Transverse colon (tissue), 4 donors: ENCODE results near the gene OAT. TPM values are rescaled to one million over a fixed set of nuclear protein-coding genes. Genes with fewer than 3 reads are reported as not detected.
A peak's percentile ranks its signal among the peaks of the same experiment; 100 is the strongest.
"Not testable (repeated sequence)": the region's sequence is repeated elsewhere in the genome, so short reads cannot be mapped to it uniquely, and the experiment has no call there.

Source experiments
- DNase-seq: peaks from one replicate; pipeline ENCODE4 v3.0.0-alpha.2; 2019
- H3K27ac ChIP-seq, 4 donors: fragments of 200-600 bp; sonication (generic); 2 replicates each; pipeline ENCODE4 v1.5.1; 2016 to 2018; ENCODE audit warnings: inconsistent platforms in 4 of 4
- H3K27me3 ChIP-seq: fragments of 200-600 bp; sonication (generic); 2 replicates; pipeline ENCODE4 v1.5.1; 2017; ENCODE audit warnings: inconsistent platforms
- H3K36me3 ChIP-seq, 4 donors: fragments of 200-600 bp; sonication (generic); 2 replicates each; pipeline ENCODE4 v1.5.1; 2017 to 2019; ENCODE audit warnings: inconsistent platforms in 4 of 4
- H3K4me1 ChIP-seq, 4 donors: fragments of 200-600 bp; sonication (generic); 2 replicates each; pipeline ENCODE4 v1.5.1; 2017 to 2020; ENCODE audit warnings: inconsistent platforms in 4 of 4
- H3K4me3 ChIP-seq, 4 donors: fragments of 200-600 bp; sonication (generic); 1 replicate in 1 of 4; 2 replicates in 3 of 4; pipeline versions ENCODE4 v1.5.1 to v1.6.1; 2017 to 2019; ENCODE audit warnings: inconsistent platforms in 4 of 4
- H3K9me3 ChIP-seq, 2 donors: fragments of 200-600 bp; sonication (generic); 2 replicates each; pipeline ENCODE4 v1.5.1; 2017 to 2019; ENCODE audit warnings: inconsistent platforms in 2 of 2
- CTCF ChIP-seq, 5 experiments: fragments of 200-600 bp in 3 of 5; fragments of 450-650 bp in 2 of 5; sonication (generic) in 3 of 5; IDR thresholded peaks; 1 replicate in 2 of 5; 2 replicates in 3 of 5; pipeline ENCODE4 v1.5.1; 2016 to 2017; ENCODE audit warnings: antibody characterized with exemption in 5 of 5, inconsistent platforms in 3 of 5, mild to moderate bottlenecking in 2 of 5, moderate library complexity in 1 of 5
- EP300 ChIP-seq: sonication (generic); formaldehyde crosslinking; IDR thresholded peaks from one replicate; pipeline ENCODE4 v1.6.1; 2017; ENCODE audit warnings: antibody characterized with exemption, low read depth
- POLR2A ChIP-seq: fragments of 450-650 bp; IDR thresholded peaks from one replicate; pipeline ENCODE4 v1.6.1; 2016; ENCODE audit warnings: antibody characterized with exemption, mild to moderate bottlenecking, moderate library complexity
- POLR2AphosphoS5 ChIP-seq, 3 donors: sonication (generic); formaldehyde crosslinking; IDR thresholded peaks; one replicate each; pipeline ENCODE4 v1.6.1; 2016; ENCODE audit warnings: antibody characterized with exemption in 3 of 3
- WGBS, 2 donors: methylation state at CpG; one replicate each; pipeline ENCODE4 v1.1.5; 2018; ENCODE audit warnings: low coverage in 1 of 2; 5-methylcytosine and 5-hydroxymethylcytosine counted together
- in situ Hi-C, 4 donors: fragments of 200-750 bp; cut with MboI; loops; one replicate each; pipeline versions ENCODE4 v1.15.0 to v1.15.1; 2017; ENCODE audit warnings: low sequenced_read_pairs in 3 of 4, low pct_ligation_motif_present in 1 of 4, low pct_unique_long_range_greater_than_20kb in 1 of 4
- intact Hi-C: fragments of 100-400 bp; cut with DNase I; formaldehyde crosslinking; loops from one replicate; pipeline ENCODE4 v1.15.1; 2023; ENCODE audit warnings: low total_unique reads
- total RNA-seq, 4 donors: library from RNA; depleted of rRNA; stranded (reverse); fragments of >200 nt; gene quantifications; one replicate each; pipeline ENCODE4 v1.1.0, GENCODE V29; 2016

Gene OAT
- total RNA-seq, 4 donors from 2014 or later: 22.1 to 89.3 (median 60.9) TPM

DNA sequence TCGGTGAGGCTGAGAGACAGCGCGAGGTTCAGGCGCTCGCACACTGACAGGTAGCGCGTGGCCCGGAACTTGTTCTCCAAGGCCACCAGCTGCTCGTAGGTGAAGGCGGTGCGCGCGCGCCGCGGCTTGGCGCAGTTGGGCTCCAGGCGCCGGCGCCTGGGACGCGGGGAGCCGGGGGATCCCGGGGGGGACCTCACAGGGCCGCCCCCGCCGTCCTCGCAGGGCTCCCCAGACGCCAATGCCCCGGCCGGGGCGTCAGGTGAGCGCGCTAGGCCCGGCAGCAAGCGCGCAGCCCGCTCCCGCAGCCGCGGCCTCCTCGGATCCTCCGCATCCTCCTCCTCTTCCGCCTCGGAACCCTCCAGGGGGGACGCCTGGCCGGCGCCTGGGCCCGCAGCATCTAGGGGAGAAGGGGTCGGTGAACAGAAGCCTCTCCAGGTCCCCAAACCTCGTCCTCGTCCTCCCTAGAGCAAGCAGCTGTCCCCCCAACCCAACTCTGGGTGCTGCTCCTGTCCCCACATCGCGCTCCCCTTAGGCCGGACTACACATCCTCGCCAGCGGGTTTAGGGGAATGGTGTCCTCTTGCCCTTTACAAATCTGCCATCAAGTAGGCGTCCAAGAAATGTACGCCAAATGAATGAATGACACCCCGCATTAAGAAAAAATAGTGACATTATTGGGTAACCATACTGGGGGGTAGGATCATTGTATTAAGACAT is 29.2 kb upstream of the OAT start:
- H3K27me3 ChIP-seq: peaks cover 100% of the 10 kb centered on the region
- H3K4me1 ChIP-seq: peaks cover 11 to 34% (median 24%) of the 10 kb centered on the region in 4 donors

DNA sequence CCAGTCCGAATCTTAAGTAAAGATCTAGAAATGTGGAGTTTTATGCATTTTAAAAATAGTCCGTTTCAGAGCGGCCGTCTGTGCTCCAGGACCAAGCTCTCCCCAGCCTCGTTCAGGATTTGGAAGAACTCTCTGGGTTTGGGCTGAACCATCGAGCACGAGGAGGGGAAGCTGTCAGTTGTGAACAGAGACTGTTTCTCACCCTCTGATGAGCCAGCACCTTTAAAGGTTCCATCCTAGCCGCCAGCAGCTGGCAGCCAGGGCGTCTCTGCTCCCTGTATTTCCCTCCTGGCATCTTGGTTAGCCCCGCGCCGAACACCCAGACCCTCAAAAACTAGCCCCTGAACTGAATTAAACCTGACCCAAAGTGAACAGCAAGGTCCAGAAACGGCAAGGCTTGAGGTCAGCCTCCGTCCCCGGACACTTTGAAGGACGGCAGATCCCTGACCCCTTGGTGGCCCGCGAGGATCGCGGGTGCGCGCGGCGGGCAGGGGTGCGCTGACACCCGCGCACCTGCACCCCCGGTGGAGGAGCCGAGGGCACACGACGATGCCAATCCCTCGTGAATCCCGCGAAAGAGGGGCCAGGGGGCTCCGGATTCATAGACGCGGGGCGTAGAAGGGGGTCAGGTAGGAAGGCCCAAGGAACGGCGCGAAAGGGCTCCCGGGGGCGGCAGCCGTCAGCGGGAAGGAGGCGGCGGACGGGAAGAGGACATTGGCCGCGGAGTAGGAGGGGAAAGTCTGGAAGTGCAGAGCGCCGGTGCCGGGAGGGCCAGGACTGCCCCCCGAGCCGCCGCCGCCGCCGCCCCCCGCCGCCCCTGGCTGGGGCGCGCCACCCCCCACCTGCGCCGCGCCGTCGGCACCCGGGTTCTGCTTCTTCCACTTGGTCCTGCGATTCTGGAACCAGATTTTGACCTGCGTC is 28.4 kb upstream of the OAT start:
- intact Hi-C loops: no loop called here
- DNase-seq: no peak
- Histone ChIP-seq H3K4me3 (peak overlapping the region in 2 of 4 donors; percentile 12 to 34), H3K27me3 (peaks cover 96% of the 10 kb centered on the region), H3K4me1 (peaks cover 11 to 34% (median 24%) of the 10 kb centered on the region in 4 donors), H3K36me3 (no peaks in the 10 kb centered on the region), H3K27ac (no peak overlapping the region), H3K9me3 (no peaks in the 10 kb centered on the region)
- TF ChIP-seq POLR2A: no peak
- no peak for TF ChIP-seq CTCF (IDR thresholded peaks at IDR 0.05)
- TF ChIP-seq POLR2AphosphoS5 (IDR thresholded peaks at IDR 0.05): no peak
- TF ChIP-seq EP300: no peak
- 26 to 73% methylated on average over 4 to 59 of the region's 71 CpGs for WGBS, 2 donors
- in situ Hi-C loops: no loop called here

More for the DNA sequence above, 29.2 kb upstream of the OAT start:
- DNase-seq: no peak
- intact Hi-C loops: no loop called here
- 6 to 7% methylated on average over 6 to 49 of the region's 60 CpGs for WGBS, 2 donors
- H3K27ac ChIP-seq: no peak overlapping the region
- in situ Hi-C loops: no loop called here
- H3K36me3 ChIP-seq: no peaks in the 10 kb centered on the region
- H3K9me3 ChIP-seq: no peaks in the 10 kb centered on the region
- TF ChIP-seq POLR2A: no peak
- TF ChIP-seq CTCF (IDR thresholded peaks at IDR 0.05): no peak
- TF ChIP-seq EP300: no peak
- no peak for TF ChIP-seq POLR2AphosphoS5 (IDR thresholded peaks at IDR 0.05)
- H3K4me3 ChIP-seq: peak overlapping the region in 2 of 4 donors; percentile 12 to 34

- DNase-seq, H3K9me3 ChIP-seq, H3K27ac ChIP-seq, in situ Hi-C loops, intact Hi-C loops, H3K36me3 ChIP-seq, H3K4me3 ChIP-seq, H3K4me1 ChIP-seq: not testable (repeated sequence)
- 89 to 100% methylated on average over 1 to 5 of the region's 5 CpGs for WGBS, 2 donors
- peaks cover 42% of the 10 kb centered on the region for H3K27me3 ChIP-seq
Observed at GRCh38 chr10:124441694-124442093, 23.0 kb upstream of the OAT start.

DNA sequence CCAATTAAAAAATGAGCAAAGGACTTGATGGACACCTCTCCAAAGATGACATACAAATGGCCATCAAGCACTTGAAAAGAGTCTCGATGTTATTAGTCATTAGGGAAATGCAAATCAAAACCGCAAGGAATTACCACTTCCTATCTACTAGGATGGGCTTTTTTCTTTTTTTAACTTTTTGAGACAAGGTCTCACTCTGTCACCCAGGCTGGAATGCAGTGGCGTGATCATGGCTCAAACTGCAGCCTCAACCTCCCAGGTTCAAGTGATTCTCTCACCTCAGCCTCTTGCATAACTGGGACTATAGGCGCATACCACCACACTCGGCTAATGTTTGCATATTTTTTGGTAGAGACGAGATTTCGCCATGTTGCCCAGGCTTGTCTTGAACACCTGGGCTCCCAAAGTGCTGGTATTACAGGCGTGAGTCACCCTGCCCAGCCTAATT is 17.5 kb upstream of the OAT start:
- in situ Hi-C loops (no loop called here), intact Hi-C loops (no loop called here)
- Histone ChIP-seq H3K36me3 (no peaks in the 10 kb centered on the region), H3K27me3 (no peaks in the 10 kb centered on the region), H3K4me1 (peaks cover 0 to 3% (median 0%) of the 10 kb centered on the region in 4 donors), H3K27ac (no peak overlapping the region), H3K9me3 (no peaks in the 10 kb centered on the region), H3K4me3 (no peak overlapping the region)
- no peak for DNase-seq
- WGBS, 2 donors: 80 to 82% methylated on average over 8 of the region's 8 CpGs
- no peak for TF ChIP-seq POLR2A
- no peak for TF ChIP-seq EP300
- TF ChIP-seq POLR2AphosphoS5 (IDR thresholded peaks at IDR 0.05): no peak
- no peak for TF ChIP-seq CTCF (IDR thresholded peaks at IDR 0.05)

GRCh38 chr10:124435683-124436082 is 17.0 kb upstream of the OAT start:
- H3K4me1 ChIP-seq, intact Hi-C loops, in situ Hi-C loops, DNase-seq, H3K9me3 ChIP-seq, H3K27me3 ChIP-seq, H3K4me3 ChIP-seq, H3K36me3 ChIP-seq, H3K27ac ChIP-seq: not testable (repeated sequence)
- 82 to 83% methylated on average over 2 to 4 of the region's 4 CpGs for WGBS, 2 donors
